Muscle layer of colon (tissue), 2 donors: Measurements from ENCODE around the gene C16orf54.
"Not testable (repeated sequence)": the region's sequence is repeated elsewhere in the genome, so short reads cannot be mapped to it uniquely, and the experiment has no call there.

Source experiments
- H3K27ac ChIP-seq: one replicate; pipeline ENCODE4 v1.7.0; 2013; ENCODE audit warnings: low read depth, mild to moderate bottlenecking, low read length, moderate library complexity
- H3K27me3 ChIP-seq, 2 donors: one replicate each; pipeline ENCODE4 v1.7.0; 2013; ENCODE audit warnings: low read length in 2 of 2, mild to moderate bottlenecking in 2 of 2; ENCODE audit not compliant: insufficient read depth in 2 of 2, control insufficient read depth in 1 of 2
- H3K36me3 ChIP-seq: one replicate; pipeline ENCODE4 v1.7.0; 2013; ENCODE audit warnings: mild to moderate bottlenecking, low read length; ENCODE audit not compliant: insufficient read depth
- H3K4me1 ChIP-seq: one replicate; pipeline ENCODE4 v1.7.0; 2013; ENCODE audit warnings: mild to moderate bottlenecking, low read length; ENCODE audit not compliant: insufficient read depth
- H3K4me3 ChIP-seq, 2 donors: one replicate each; pipeline ENCODE4 v1.7.0; 2013; ENCODE audit warnings: low read length in 2 of 2, low read depth in 1 of 2, mild to moderate bottlenecking in 1 of 2, moderate library complexity in 1 of 2
- H3K9ac ChIP-seq: one replicate; pipeline ENCODE4 v1.7.0; 2013; ENCODE audit warnings: low read length
- H3K9me3 ChIP-seq: one replicate; pipeline ENCODE4 v1.7.0; 2013; ENCODE audit warnings: mild to moderate bottlenecking, low read length
- donor health status: abdominal sarcoma.
- donor health status: Adenocarcinoma of cecum.

The C16orf54 gene

GRCh38 chr16:29746518-29746917 lies 728 bp upstream of the C16orf54 start:
- H3K9me3 ChIP-seq, H3K27ac ChIP-seq, H3K4me1 ChIP-seq, H3K36me3 ChIP-seq, H3K9ac ChIP-seq, H3K27me3 ChIP-seq, H3K4me3 ChIP-seq: not testable (repeated sequence)

- no peak overlapping the region for H3K4me3 ChIP-seq
- H3K9ac ChIP-seq: no peak overlapping the region
- H3K4me1 ChIP-seq: no peaks in the 10 kb centered on the region
- H3K27ac ChIP-seq: no peak overlapping the region
- no peaks in the 10 kb centered on the region for H3K27me3 ChIP-seq
- H3K36me3 ChIP-seq: no peaks in the 10 kb centered on the region
- H3K9me3 ChIP-seq: no peaks in the 10 kb centered on the region
These were observed 503 bp downstream of the C16orf54 start for GRCh38 chr16:29745121-29745852.

- Histone ChIP-seq H3K27ac (no peak overlapping the region), H3K36me3 (no peaks in the 10 kb centered on the region), H3K9me3 (no peaks in the 10 kb centered on the region), H3K9ac (no peak overlapping the region), H3K4me1 (no peaks in the 10 kb centered on the region), H3K27me3 (no peaks in the 10 kb centered on the region), H3K4me3 (no peak overlapping the region)
These were observed 1.2 kb downstream of the C16orf54 start for GRCh38 chr16:29744541-29745101.

- H3K4me3 ChIP-seq: no peak overlapping the region
- H3K27ac ChIP-seq: no peak overlapping the region
- no peak overlapping the region for H3K9ac ChIP-seq
- no peaks in the 10 kb centered on the region for H3K4me1 ChIP-seq
- H3K9me3 ChIP-seq: no peaks in the 10 kb centered on the region
- no peaks in the 10 kb centered on the region for H3K27me3 ChIP-seq
- no peaks in the 10 kb centered on the region for H3K36me3 ChIP-seq
These were observed 1.8 kb downstream of the C16orf54 start for GRCh38 chr16:29743827-29744531.

- Histone ChIP-seq H3K27ac (no peak overlapping the region), H3K4me1 (no peaks in the 10 kb centered on the region), H3K9ac (no peak overlapping the region), H3K9me3 (no peaks in the 10 kb centered on the region), H3K4me3 (no peak overlapping the region), H3K27me3 (no peaks in the 10 kb centered on the region), H3K36me3 (no peaks in the 10 kb centered on the region)
These were observed 2.3 kb downstream of the C16orf54 start for GRCh38 chr16:29743475-29743826.

- H3K9ac ChIP-seq: no peak overlapping the region
- no peaks in the 10 kb centered on the region for H3K4me1 ChIP-seq
- no peak overlapping the region for H3K4me3 ChIP-seq
- H3K27ac ChIP-seq: no peak overlapping the region
- H3K27me3 ChIP-seq: no peaks in the 10 kb centered on the region
- H3K9me3 ChIP-seq: no peaks in the 10 kb centered on the region
- no peaks in the 10 kb centered on the region for H3K36me3 ChIP-seq
These were observed 3.0 kb downstream of the C16orf54 start for GRCh38 chr16:29742683-29743275.

- not testable (repeated sequence) for H3K9ac ChIP-seq, H3K4me1 ChIP-seq, H3K4me3 ChIP-seq, H3K27me3 ChIP-seq, H3K9me3 ChIP-seq, H3K27ac ChIP-seq, H3K36me3 ChIP-seq
These were observed 5.2 kb downstream of the C16orf54 start for GRCh38 chr16:29740630-29741015.

GRCh38 chr16:29739927-29740629 lies 5.7 kb downstream of the C16orf54 start:
- H3K4me3 ChIP-seq, H3K9me3 ChIP-seq, H3K27me3 ChIP-seq, H3K4me1 ChIP-seq, H3K27ac ChIP-seq, H3K36me3 ChIP-seq, H3K9ac ChIP-seq: not testable (repeated sequence)

- Histone ChIP-seq H3K4me1 (no peaks in the 10 kb centered on the region), H3K27me3 (no peaks in the 10 kb centered on the region), H3K9ac (no peak overlapping the region), H3K4me3 (no peak overlapping the region), H3K27ac (no peak overlapping the region), H3K36me3 (no peaks in the 10 kb centered on the region), H3K9me3 (no peaks in the 10 kb centered on the region)
These were observed 7.3 kb downstream of the C16orf54 start for GRCh38 chr16:29738514-29738913.

GRCh38 chr16:29737713-29738112 lies 8.1 kb downstream of the C16orf54 start:
- Histone ChIP-seq H3K4me1 (no peaks in the 10 kb centered on the region), H3K27me3 (no peaks in the 10 kb centered on the region), H3K9ac (no peak overlapping the region), H3K36me3 (no peaks in the 10 kb centered on the region), H3K9me3 (no peaks in the 10 kb centered on the region), H3K27ac (no peak overlapping the region), H3K4me3 (no peak overlapping the region)

GRCh38 chr16:29736764-29737163 lies 9.0 kb downstream of the C16orf54 start:
- Histone ChIP-seq H3K27me3 (no peaks in the 10 kb centered on the region), H3K4me3 (no peak overlapping the region)

More at GRCh38 chr16:29736764-29737163, 9.0 kb downstream of the C16orf54 start:
- H3K9ac ChIP-seq: no peak overlapping the region
- no peaks in the 10 kb centered on the region for H3K9me3 ChIP-seq
- H3K36me3 ChIP-seq: no peaks in the 10 kb centered on the region
- H3K4me1 ChIP-seq: no peaks in the 10 kb centered on the region
- no peak overlapping the region for H3K27ac ChIP-seq
